HG02973 (cell line): ENCODE measurements around the gene NUP160.

ENCODE experiments used
- ATAC-seq: cut with Tn5 transposase; IDR thresholded peaks from one replicate; pipeline ENCODE4 v1.9.1; 2021; ENCODE audit warnings: moderate library complexity; ENCODE audit not compliant: unreplicated experiment

NUP160 gene

GRCh38 chr11:47731475-47731874, 116.7 kb downstream of the NUP160 start:
- ATAC-seq = no peak
